Sigmoid colon (tissue), 3 donors: Measurements from ENCODE around the gene SLC13A3.

ENCODE experiments used
- POLR2A ChIP-seq, 2 donors: fragments of 450-650 bp; IDR thresholded peaks; one replicate each; pipeline ENCODE4 v1.6.1; 2016; ENCODE audit warnings: antibody characterized with exemption in 2 of 2, mild to moderate bottlenecking in 2 of 2, moderate library complexity in 2 of 2
- TF ChIP-seq, protein P1 (sequence below), 4 experiments: fragments of 450-650 bp in 3 of 4; fragments of 200-600 bp in 1 of 4; IDR thresholded peaks; one replicate each; pipeline ENCODE4 v1.5.1; 2016 to 2019; ENCODE audit warnings: antibody characterized with exemption in 4 of 4, mild to moderate bottlenecking in 3 of 4, moderate library complexity in 2 of 4

DNA sequence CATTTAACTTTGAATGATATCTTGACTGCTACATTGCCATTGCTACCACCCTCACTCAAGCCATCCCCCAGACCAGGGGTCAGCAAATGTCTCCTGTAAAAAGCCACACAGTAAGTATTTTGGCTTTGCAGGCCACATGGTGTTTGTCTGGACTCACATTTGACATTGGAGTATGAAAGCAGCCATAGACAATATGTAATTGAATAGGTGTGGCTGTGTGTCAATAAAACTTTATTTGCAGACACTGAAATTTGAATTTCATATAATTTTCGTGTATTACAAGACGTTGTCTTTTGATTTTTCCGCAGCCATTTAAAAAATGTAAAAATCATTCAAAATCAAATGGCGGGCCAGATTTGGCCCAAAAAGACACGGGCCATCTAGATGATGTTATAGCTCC, 64.5 kb downstream of the SLC13A3 start:
- TF ChIP-seq POLR2A (IDR thresholded peaks at IDR 0.05) = no peak
- TF ChIP-seq, protein P1, sequence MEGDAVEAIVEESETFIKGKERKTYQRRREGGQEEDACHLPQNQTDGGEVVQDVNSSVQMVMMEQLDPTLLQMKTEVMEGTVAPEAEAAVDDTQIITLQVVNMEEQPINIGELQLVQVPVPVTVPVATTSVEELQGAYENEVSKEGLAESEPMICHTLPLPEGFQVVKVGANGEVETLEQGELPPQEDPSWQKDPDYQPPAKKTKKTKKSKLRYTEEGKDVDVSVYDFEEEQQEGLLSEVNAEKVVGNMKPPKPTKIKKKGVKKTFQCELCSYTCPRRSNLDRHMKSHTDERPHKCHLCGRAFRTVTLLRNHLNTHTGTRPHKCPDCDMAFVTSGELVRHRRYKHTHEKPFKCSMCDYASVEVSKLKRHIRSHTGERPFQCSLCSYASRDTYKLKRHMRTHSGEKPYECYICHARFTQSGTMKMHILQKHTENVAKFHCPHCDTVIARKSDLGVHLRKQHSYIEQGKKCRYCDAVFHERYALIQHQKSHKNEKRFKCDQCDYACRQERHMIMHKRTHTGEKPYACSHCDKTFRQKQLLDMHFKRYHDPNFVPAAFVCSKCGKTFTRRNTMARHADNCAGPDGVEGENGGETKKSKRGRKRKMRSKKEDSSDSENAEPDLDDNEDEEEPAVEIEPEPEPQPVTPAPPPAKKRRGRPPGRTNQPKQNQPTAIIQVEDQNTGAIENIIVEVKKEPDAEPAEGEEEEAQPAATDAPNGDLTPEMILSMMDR (IDR thresholded peaks at IDR 0.05) = no peak
